ENCODE measurements around the gene CSF1. TPM values are rescaled to one million over a fixed set of nuclear protein-coding genes. Genes with fewer than 3 reads are reported as not detected.
A peak's percentile ranks its signal among the peaks of the same experiment; 100 is the strongest.

CSF1 gene
- total RNA-seq, 1 donor: 53.9 TPM

- H3K27me3 ChIP-seq (ENCODE audit: insufficient read depth, low read length): no peaks in the 10 kb centered on the region
- no peaks in the 10 kb centered on the region for H3K36me3 ChIP-seq (ENCODE audit: insufficient read depth, low read length)
- peak; percentile 75 for DNase-seq (ENCODE audit: insufficient read length, low spot score, missing footprints)
- H3K4me2 ChIP-seq (ENCODE audit: insufficient read depth, low read length): no peak overlapping the region
- no peaks in the 10 kb centered on the region for H3K9me3 ChIP-seq (ENCODE audit: low read depth, low read length)
- no peaks in the 10 kb centered on the region for H3K79me2 ChIP-seq (ENCODE audit: insufficient read depth, low read length)
- no peak overlapping the region for H2AFZ ChIP-seq (ENCODE audit: low read length)
- no peak for TF ChIP-seq CTCF (IDR thresholded peaks at IDR 0.05; ENCODE audit: extremely low read depth, low read depth, low read length)
- peaks cover 3% of the 10 kb centered on the region for H3K4me1 ChIP-seq (ENCODE audit: insufficient read depth, low read length)
- H3K4me3 ChIP-seq (ENCODE audit: insufficient read depth, low read length): no peak overlapping the region
- H3K27ac ChIP-seq (ENCODE audit: low read depth, low read length): no peak overlapping the region
- no peaks in the 10 kb centered on the region for H4K20me1 ChIP-seq (ENCODE audit: insufficient read depth, low read length)
Observed at GRCh38 chr1:109902204-109902985, 8.3 kb upstream of the CSF1 start.

- Histone ChIP-seq H3K27ac (ENCODE audit: low read depth, low read length) (no peak overlapping the region), H4K20me1 (ENCODE audit: insufficient read depth, low read length) (no peaks in the 10 kb centered on the region), H3K79me2 (ENCODE audit: insufficient read depth, low read length) (no peaks in the 10 kb centered on the region), H3K4me1 (ENCODE audit: insufficient read depth, low read length) (peaks cover 3% of the 10 kb centered on the region), H3K36me3 (ENCODE audit: insufficient read depth, low read length) (no peaks in the 10 kb centered on the region), H3K9me3 (ENCODE audit: low read depth, low read length) (no peaks in the 10 kb centered on the region), H2AFZ (ENCODE audit: low read length) (no peak overlapping the region), H3K4me3 (ENCODE audit: insufficient read depth, low read length) (no peak overlapping the region), H3K27me3 (ENCODE audit: insufficient read depth, low read length) (no peaks in the 10 kb centered on the region), H3K4me2 (ENCODE audit: insufficient read depth, low read length) (no peak overlapping the region)
- TF ChIP-seq CTCF (IDR thresholded peaks at IDR 0.05; ENCODE audit: extremely low read depth, low read depth, low read length): no peak
- DNase-seq (ENCODE audit: insufficient read length, low spot score, missing footprints): no peak
Observed at GRCh38 chr1:109903376-109903930, 7.2 kb upstream of the CSF1 start.

- H3K27ac ChIP-seq (ENCODE audit: low read depth, low read length): no peak overlapping the region
- H3K36me3 ChIP-seq (ENCODE audit: insufficient read depth, low read length): no peaks in the 10 kb centered on the region
- peak; percentile 91 for DNase-seq (ENCODE audit: insufficient read length, low spot score, missing footprints)
- no peak overlapping the region for H3K4me3 ChIP-seq (ENCODE audit: insufficient read depth, low read length)
- no peaks in the 10 kb centered on the region for H3K9me3 ChIP-seq (ENCODE audit: low read depth, low read length)
- H4K20me1 ChIP-seq (ENCODE audit: insufficient read depth, low read length): no peaks in the 10 kb centered on the region
- peak overlapping the region; percentile 21 for H3K4me2 ChIP-seq (ENCODE audit: insufficient read depth, low read length)
- no peaks in the 10 kb centered on the region for H3K27me3 ChIP-seq (ENCODE audit: insufficient read depth, low read length)
- TF ChIP-seq CTCF (IDR thresholded peaks at IDR 0.05; ENCODE audit: extremely low read depth, low read depth, low read length): no peak
- peak overlapping the region; percentile 66 for H2AFZ ChIP-seq (ENCODE audit: low read length)
- peaks cover 3% of the 10 kb centered on the region for H3K4me1 ChIP-seq (ENCODE audit: insufficient read depth, low read length)
- H3K79me2 ChIP-seq (ENCODE audit: insufficient read depth, low read length): no peaks in the 10 kb centered on the region
Observed at GRCh38 chr1:109904105-109904817, 6.4 kb upstream of the CSF1 start.

- Histone ChIP-seq H3K9me3 (ENCODE audit: low read depth, low read length) (no peaks in the 10 kb centered on the region), H3K4me2 (ENCODE audit: insufficient read depth, low read length) (no peak overlapping the region), H4K20me1 (ENCODE audit: insufficient read depth, low read length) (no peaks in the 10 kb centered on the region), H3K27me3 (ENCODE audit: insufficient read depth, low read length) (no peaks in the 10 kb centered on the region), H2AFZ (ENCODE audit: low read length) (no peak overlapping the region), H3K36me3 (ENCODE audit: insufficient read depth, low read length) (no peaks in the 10 kb centered on the region), H3K79me2 (ENCODE audit: insufficient read depth, low read length) (no peaks in the 10 kb centered on the region), H3K4me1 (ENCODE audit: insufficient read depth, low read length) (peaks cover 8% of the 10 kb centered on the region), H3K4me3 (ENCODE audit: insufficient read depth, low read length) (no peak overlapping the region), H3K27ac (ENCODE audit: low read depth, low read length) (no peak overlapping the region)
- DNase-seq (ENCODE audit: insufficient read length, low spot score, missing footprints): peak; percentile 71
- TF ChIP-seq CTCF (IDR thresholded peaks at IDR 0.05; ENCODE audit: extremely low read depth, low read depth, low read length): no peak
Observed at GRCh38 chr1:109905491-109905890, 5.2 kb upstream of the CSF1 start.

Measured in osteoblast (primary cell).